ENCODE data around the gene PLEKHA6.

Gene PLEKHA6

DNA sequence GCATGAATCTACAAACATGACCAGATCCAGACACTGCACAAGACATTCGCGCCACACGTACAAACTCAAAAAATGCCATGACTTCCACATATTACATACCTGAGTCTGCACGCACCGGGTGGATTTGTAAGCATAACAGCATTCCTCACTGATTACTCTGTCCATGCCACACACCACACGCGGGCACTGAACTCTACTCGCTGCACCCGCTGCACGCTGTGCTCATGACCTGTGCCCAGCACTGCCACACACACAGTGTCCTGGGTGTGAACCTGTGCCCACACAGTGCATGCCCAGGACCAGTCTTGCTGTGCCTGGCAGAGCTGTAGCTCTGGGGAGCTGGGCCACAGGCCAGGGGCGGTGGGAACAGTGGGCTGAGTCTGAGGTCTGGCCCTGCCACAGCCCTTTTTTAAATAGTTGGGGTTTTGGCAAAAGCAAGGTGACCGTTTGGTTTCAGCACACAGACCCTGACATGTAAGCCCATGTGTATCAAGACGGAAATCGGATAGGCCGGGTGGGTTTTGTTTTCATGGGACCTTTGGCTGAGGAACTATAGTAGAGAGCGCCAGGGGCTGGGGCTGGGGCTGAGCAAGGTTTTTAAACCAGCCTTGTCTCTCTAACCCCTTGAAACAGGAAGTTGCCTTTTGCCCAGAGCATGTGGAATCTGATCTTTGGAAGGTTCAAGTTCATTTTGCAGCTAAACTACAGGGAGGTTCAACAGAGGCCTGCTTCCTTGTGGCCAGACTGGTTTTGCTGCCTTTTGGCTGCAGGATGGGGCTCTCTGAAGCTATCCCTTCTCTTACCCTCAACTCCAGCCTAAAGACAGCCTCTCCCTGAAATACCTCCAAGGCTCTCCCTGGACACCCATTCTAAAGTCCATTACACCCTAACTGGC lies 133.6 kb downstream of the PLEKHA6 start:
- TF ChIP-seq, protein P1, sequence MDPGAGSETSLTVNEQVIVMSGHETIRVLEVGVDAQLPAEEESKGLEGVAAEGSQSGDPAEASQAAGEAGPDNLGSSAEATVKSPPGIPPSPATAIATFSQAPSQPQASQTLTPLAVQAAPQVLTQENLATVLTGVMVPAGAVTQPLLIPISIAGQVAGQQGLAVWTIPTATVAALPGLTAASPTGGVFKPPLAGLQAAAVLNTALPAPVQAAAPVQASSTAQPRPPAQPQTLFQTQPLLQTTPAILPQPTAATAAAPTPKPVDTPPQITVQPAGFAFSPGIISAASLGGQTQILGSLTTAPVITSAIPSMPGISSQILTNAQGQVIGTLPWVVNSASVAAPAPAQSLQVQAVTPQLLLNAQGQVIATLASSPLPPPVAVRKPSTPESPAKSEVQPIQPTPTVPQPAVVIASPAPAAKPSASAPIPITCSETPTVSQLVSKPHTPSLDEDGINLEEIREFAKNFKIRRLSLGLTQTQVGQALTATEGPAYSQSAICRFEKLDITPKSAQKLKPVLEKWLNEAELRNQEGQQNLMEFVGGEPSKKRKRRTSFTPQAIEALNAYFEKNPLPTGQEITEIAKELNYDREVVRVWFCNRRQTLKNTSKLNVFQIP (CRISPR knock-in tag; IDR thresholded peaks at IDR 0.05; ENCODE audit: borderline replicate concordance, low read depth) = no peak
- TF ChIP-seq RARB (CRISPR knock-in tag; IDR thresholded peaks at IDR 0.05) = no peak
- TF ChIP-seq GLIS3 (CRISPR knock-in tag; IDR thresholded peaks at IDR 0.05) = no peak
- TF ChIP-seq TCF4 (CRISPR knock-in tag; IDR thresholded peaks at IDR 0.05; ENCODE audit: borderline replicate concordance) = no peak
- TF ChIP-seq, protein P2, sequence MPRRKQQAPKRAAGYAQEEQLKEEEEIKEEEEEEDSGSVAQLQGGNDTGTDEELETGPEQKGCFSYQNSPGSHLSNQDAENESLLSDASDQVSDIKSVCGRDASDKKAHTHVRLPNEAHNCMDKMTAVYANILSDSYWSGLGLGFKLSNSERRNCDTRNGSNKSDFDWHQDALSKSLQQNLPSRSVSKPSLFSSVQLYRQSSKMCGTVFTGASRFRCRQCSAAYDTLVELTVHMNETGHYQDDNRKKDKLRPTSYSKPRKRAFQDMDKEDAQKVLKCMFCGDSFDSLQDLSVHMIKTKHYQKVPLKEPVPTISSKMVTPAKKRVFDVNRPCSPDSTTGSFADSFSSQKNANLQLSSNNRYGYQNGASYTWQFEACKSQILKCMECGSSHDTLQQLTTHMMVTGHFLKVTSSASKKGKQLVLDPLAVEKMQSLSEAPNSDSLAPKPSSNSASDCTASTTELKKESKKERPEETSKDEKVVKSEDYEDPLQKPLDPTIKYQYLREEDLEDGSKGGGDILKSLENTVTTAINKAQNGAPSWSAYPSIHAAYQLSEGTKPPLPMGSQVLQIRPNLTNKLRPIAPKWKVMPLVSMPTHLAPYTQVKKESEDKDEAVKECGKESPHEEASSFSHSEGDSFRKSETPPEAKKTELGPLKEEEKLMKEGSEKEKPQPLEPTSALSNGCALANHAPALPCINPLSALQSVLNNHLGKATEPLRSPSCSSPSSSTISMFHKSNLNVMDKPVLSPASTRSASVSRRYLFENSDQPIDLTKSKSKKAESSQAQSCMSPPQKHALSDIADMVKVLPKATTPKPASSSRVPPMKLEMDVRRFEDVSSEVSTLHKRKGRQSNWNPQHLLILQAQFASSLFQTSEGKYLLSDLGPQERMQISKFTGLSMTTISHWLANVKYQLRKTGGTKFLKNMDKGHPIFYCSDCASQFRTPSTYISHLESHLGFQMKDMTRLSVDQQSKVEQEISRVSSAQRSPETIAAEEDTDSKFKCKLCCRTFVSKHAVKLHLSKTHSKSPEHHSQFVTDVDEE (CRISPR knock-in tag; IDR thresholded peaks at IDR 0.05) = no peak
- no peak for TF ChIP-seq ZNF565 (CRISPR knock-in tag; conservative IDR thresholded peaks at IDR 0.05; ENCODE audit: low read depth)
- no peak for TF ChIP-seq ISL1 (CRISPR knock-in tag; IDR thresholded peaks at IDR 0.05)
- no peak for TF ChIP-seq ESRRG (CRISPR knock-in tag; IDR thresholded peaks at IDR 0.05)
- TF ChIP-seq, protein P3, sequence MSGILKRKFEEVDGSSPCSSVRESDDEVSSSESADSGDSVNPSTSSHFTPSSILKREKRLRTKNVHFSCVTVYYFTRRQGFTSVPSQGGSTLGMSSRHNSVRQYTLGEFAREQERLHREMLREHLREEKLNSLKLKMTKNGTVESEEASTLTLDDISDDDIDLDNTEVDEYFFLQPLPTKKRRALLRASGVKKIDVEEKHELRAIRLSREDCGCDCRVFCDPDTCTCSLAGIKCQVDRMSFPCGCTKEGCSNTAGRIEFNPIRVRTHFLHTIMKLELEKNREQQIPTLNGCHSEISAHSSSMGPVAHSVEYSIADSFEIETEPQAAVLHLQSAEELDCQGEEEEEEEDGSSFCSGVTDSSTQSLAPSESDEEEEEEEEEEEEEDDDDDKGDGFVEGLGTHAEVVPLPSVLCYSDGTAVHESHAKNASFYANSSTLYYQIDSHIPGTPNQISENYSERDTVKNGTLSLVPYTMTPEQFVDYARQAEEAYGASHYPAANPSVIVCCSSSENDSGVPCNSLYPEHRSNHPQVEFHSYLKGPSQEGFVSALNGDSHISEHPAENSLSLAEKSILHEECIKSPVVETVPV (CRISPR knock-in tag; IDR thresholded peaks at IDR 0.05) = no peak
- TF ChIP-seq ZNF70 (CRISPR knock-in tag; IDR thresholded peaks at IDR 0.05) = no peak
- ATAC-seq = no peak; the same call in 2 of the 3 replicates

DNA sequence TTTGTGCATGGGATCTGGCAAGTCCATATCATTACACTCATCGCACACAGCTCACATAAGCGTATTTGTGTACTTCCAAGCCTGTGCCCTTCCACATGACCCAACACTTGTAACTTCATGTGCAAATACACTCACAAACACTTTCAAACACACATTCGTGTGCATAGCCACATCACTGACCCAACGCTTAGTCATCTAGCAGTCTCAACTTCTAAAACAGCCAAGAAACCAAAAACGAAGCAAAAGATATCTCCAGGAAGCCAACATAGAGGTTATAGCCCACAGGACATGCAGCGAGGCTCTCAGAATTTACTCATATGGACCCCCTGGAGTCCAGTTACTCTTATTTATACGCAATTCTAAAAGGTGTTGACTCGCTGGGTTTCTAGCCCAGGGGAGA lies 135.1 kb downstream of the PLEKHA6 start:
- TF ChIP-seq, protein P1 (CRISPR knock-in tag; IDR thresholded peaks at IDR 0.05; ENCODE audit: borderline replicate concordance, low read depth) = no peak
- TF ChIP-seq ISL1 (CRISPR knock-in tag; IDR thresholded peaks at IDR 0.05) = no peak
- TF ChIP-seq SNAI2 (CRISPR knock-in tag; IDR thresholded peaks at IDR 0.05) = no peak
- no peak for TF ChIP-seq ZNF70 (CRISPR knock-in tag; IDR thresholded peaks at IDR 0.05)
- TF ChIP-seq CSDC2 (CRISPR knock-in tag; IDR thresholded peaks at IDR 0.05) = no peak
- no peak for ATAC-seq

DNA sequence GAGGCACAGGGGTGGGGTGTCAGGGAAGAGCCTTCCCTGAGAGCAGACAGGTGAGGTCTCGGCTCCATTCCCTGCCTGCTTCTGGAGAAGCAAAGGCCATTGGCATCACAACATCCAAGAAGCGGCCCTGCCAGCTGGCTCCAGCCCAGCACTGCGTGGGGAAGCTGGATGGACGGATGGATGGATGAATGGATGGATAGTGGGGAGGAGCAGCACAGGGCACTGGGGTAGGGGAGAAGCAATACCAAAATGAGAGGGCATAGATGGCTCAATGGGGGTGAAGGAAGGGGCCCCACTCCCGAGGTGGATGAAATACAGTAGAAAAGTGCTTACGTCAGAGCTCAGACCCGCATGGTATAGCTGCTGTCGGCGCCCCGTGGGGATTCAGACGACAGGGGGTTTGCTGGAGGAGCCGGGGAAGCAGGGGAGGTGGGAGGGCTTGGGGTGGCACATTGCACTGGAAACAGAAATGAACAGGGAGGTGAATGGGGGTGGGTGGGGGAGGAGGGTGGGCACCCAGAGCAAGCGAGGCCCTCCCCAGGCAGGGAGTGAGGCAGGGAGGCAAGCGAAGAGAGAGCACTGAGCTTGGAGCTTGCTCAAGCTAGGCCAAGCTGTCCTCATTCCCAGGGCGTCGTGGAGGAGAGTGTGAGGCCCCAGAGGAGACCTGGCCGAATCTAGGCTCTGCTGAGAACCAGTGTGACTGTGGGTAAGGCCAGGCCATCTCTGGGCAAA lies 136.4 kb downstream of the PLEKHA6 start:
- ATAC-seq = no peak

DNA sequence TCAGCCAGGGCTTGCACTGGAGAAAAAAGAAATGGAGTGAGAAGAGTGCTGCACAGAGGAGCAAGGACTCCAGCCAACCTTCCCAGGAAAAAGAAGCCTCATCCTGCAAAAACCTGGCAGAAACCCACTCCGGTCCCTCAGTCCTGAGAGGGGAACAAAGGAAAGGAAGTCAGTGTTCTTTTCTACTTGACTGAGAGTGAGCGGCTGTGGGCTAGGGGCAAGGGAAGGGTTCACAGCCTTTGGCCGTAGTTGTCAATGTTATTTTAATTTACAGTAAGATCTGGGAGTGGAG lies 137.0 kb downstream of the PLEKHA6 start:
- ATAC-seq = no peak
- TF ChIP-seq SNAI2 (CRISPR knock-in tag; IDR thresholded peaks at IDR 0.05) (no peak), TOX (CRISPR knock-in tag; IDR thresholded peaks at IDR 0.05; ENCODE audit: borderline replicate concordance) (no peak), GLIS3 (CRISPR knock-in tag; IDR thresholded peaks at IDR 0.05) (no peak), PPARA (CRISPR knock-in tag; IDR thresholded peaks at IDR 0.05; ENCODE audit: borderline replicate concordance) (no peak), ZC3H10 (CRISPR knock-in tag; IDR thresholded peaks at IDR 0.05) (no peak), ZFP30 (CRISPR knock-in tag; IDR thresholded peaks at IDR 0.05) (no peak), ESRRG (CRISPR knock-in tag; IDR thresholded peaks at IDR 0.05) (no peak), ZNF8 (CRISPR knock-in tag; IDR thresholded peaks at IDR 0.05) (no peak), OSR1 (CRISPR knock-in tag; IDR thresholded peaks at IDR 0.05) (no peak), TCF4 (CRISPR knock-in tag; IDR thresholded peaks at IDR 0.05; ENCODE audit: borderline replicate concordance) (no peak), ZNF565 (CRISPR knock-in tag; conservative IDR thresholded peaks at IDR 0.05; ENCODE audit: low read depth) (no peak)
- TF ChIP-seq, protein P2 (CRISPR knock-in tag; IDR thresholded peaks at IDR 0.05) = no peak
- TF ChIP-seq, protein P4, sequence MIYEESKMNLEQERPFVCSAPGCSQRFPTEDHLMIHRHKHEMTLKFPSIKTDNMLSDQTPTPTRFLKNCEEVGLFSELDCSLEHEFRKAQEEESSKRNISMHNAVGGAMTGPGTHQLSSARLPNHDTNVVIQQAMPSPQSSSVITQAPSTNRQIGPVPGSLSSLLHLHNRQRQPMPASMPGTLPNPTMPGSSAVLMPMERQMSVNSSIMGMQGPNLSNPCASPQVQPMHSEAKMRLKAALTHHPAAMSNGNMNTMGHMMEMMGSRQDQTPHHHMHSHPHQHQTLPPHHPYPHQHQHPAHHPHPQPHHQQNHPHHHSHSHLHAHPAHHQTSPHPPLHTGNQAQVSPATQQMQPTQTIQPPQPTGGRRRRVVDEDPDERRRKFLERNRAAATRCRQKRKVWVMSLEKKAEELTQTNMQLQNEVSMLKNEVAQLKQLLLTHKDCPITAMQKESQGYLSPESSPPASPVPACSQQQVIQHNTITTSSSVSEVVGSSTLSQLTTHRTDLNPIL (CRISPR knock-in tag; IDR thresholded peaks at IDR 0.05; ENCODE audit: low read depth) = no peak
- TF ChIP-seq, protein P1 (CRISPR knock-in tag; IDR thresholded peaks at IDR 0.05; ENCODE audit: borderline replicate concordance, low read depth) = no peak

More for the DNA sequence above, 136.4 kb downstream of the PLEKHA6 start:
- no peak for TF ChIP-seq ARNTL (CRISPR knock-in tag; IDR thresholded peaks at IDR 0.05; ENCODE audit: borderline replicate concordance, low read depth)
- TF ChIP-seq PPARA (CRISPR knock-in tag; IDR thresholded peaks at IDR 0.05; ENCODE audit: borderline replicate concordance) = no peak
